GM23338 (cell line): ENCODE results near the gene OR10D3. TPM values are rescaled to one million over a fixed set of nuclear protein-coding genes. Genes with fewer than 3 reads are reported as not detected.
A peak's percentile ranks its signal among the peaks of the same experiment; 100 is the strongest.

Experiments used
- ATAC-seq: fragments of 200-7000 bp; cut with Tn5 transposase; 3 replicates; pipeline ENCODE4 v1.9.1; 2020
- DNase-seq: peaks from one replicate; pipeline ENCODE4 v3.0.0-alpha.2; 2015; ENCODE audit warnings: low spot score
- H2AFZ ChIP-seq: fragments of 200-600 bp; sonication (generic); 2 replicates; pipeline ENCODE4 v1.8.0; 2016; ENCODE audit warnings: antibody characterized with exemption, mild to moderate bottlenecking, moderate library complexity
- H3F3A ChIP-seq: fragments of 200-600 bp; sonication (generic); replicated peaks from 2 replicates; pipeline ENCODE4 v1.8.0; 2017; ENCODE audit warnings: antibody characterized with exemption, mixed run types, low read depth
- H3K27ac ChIP-seq: fragments of 200-600 bp; sonication (generic); 2 replicates; pipeline ENCODE4 v1.6.1; 2016; ENCODE audit warnings: low read depth
- H3K27me3 ChIP-seq: fragments of 200-600 bp; sonication (generic); 2 replicates; pipeline ENCODE4 v1.8.0; 2016; ENCODE audit warnings: mild to moderate bottlenecking, mixed run types, moderate library complexity; ENCODE audit not compliant: insufficient read depth
- H3K36me3 ChIP-seq: fragments of 200-600 bp; sonication (generic); 2 replicates; pipeline ENCODE4 v1.8.0; 2016; ENCODE audit warnings: mild to moderate bottlenecking; ENCODE audit not compliant: insufficient read depth
- H3K4me1 ChIP-seq: fragments of 200-600 bp; sonication (generic); 2 replicates; pipeline ENCODE4 v1.8.0; 2016; ENCODE audit warnings: mild to moderate bottlenecking, moderate library complexity; ENCODE audit not compliant: insufficient read depth
- H3K4me2 ChIP-seq: fragments of 200-600 bp; sonication (generic); 2 replicates; pipeline ENCODE4 v1.7.1; 2017; ENCODE audit warnings: mixed run types
- H3K4me3 ChIP-seq: fragments of 200-600 bp; sonication (generic); 2 replicates; pipeline ENCODE4 v1.6.1; 2016; ENCODE audit warnings: mixed run types
- H3K79me2 ChIP-seq: fragments of 200-600 bp; sonication (generic); replicated peaks from 2 replicates; pipeline ENCODE4 v1.8.0; 2017; ENCODE audit warnings: mild to moderate bottlenecking; ENCODE audit not compliant: insufficient read depth
- H3K9me2 ChIP-seq: fragments of 200-600 bp; sonication (generic); 2 replicates; pipeline ENCODE4 v1.8.0; 2017; ENCODE audit not compliant: insufficient read depth
- H4K20me1 ChIP-seq: fragments of 200-600 bp; sonication (generic); replicated peaks from 2 replicates; pipeline ENCODE4 v1.8.0; 2017; ENCODE audit warnings: mild to moderate bottlenecking; ENCODE audit not compliant: insufficient read depth
- H3K27ac Mint-ChIP-seq: 2 replicates; pipeline ENCODE4 v1.8.0; 2020; ENCODE audit warnings: inconsistent platforms, mild to moderate bottlenecking, moderate library complexity, mixed read lengths
- H3K27me3 Mint-ChIP-seq: 3 replicates; pipeline ENCODE4 v1.8.0; 2022; ENCODE audit warnings: low read depth, mild to moderate bottlenecking, moderate library complexity, mixed read lengths, inconsistent platforms; ENCODE audit not compliant: insufficient read depth, poor library complexity
- H3K36me3 Mint-ChIP-seq: 3 replicates; pipeline ENCODE4 v1.8.0; 2021; ENCODE audit warnings: low read depth, mild to moderate bottlenecking, inconsistent platforms, moderate library complexity, mixed read lengths
- H3K4me1 Mint-ChIP-seq: 3 replicates; pipeline ENCODE4 v1.8.0; 2020; ENCODE audit warnings: mild to moderate bottlenecking, inconsistent platforms, mixed read lengths
- H3K4me3 Mint-ChIP-seq: 3 replicates; pipeline ENCODE4 v1.8.0; 2021; ENCODE audit warnings: moderate library complexity, mild to moderate bottlenecking, inconsistent platforms, mixed read lengths
- H3K9me3 Mint-ChIP-seq: 3 replicates; pipeline ENCODE4 v1.8.0; 2020; ENCODE audit warnings: moderate library complexity, mild to moderate bottlenecking, inconsistent platforms, mixed read lengths
- EZH2 ChIP-seq: fragments of 200-600 bp; sonication (generic); IDR thresholded peaks from one replicate; pipeline ENCODE4 v1.8.0; 2017; ENCODE audit warnings: antibody characterized with exemption, mild to moderate bottlenecking, low read depth; ENCODE audit not compliant: unreplicated experiment
- EZH2phosphoT487 ChIP-seq: fragments of 200-600 bp; sonication (generic); IDR thresholded peaks from one replicate; pipeline ENCODE4 v1.8.1; 2018; ENCODE audit warnings: antibody characterized with exemption; ENCODE audit not compliant: unreplicated experiment
- JUNB ChIP-seq: IDR thresholded peaks from one replicate; pipeline ENCODE4 v1.6.1; 2016; ENCODE audit warnings: antibody characterized with exemption; ENCODE audit not compliant: unreplicated experiment
- NANOG ChIP-seq: IDR thresholded peaks from 2 replicates; pipeline ENCODE4 v1.6.1; 2016; ENCODE audit warnings: antibody characterized with exemption, borderline replicate concordance
- POLR2AphosphoS5 ChIP-seq: IDR thresholded peaks from 2 replicates; pipeline ENCODE4 v1.6.1; 2016; ENCODE audit warnings: antibody characterized with exemption, low read depth
- REST ChIP-seq: IDR thresholded peaks from one replicate; pipeline ENCODE4 v1.6.1; 2018; ENCODE audit warnings: antibody characterized with exemption; ENCODE audit not compliant: unreplicated experiment
- STAT1 ChIP-seq: IDR thresholded peaks from one replicate; pipeline ENCODE4 v1.6.1; 2016; ENCODE audit warnings: antibody characterized with exemption; ENCODE audit not compliant: unreplicated experiment
- ZNF114 ChIP-seq: fragments of 250-450 bp; sonication (Bioruptor Pico); IDR thresholded peaks from 2 replicates; pipeline ENCODE4 v1.5.0; 2020; ENCODE audit warnings: mild to moderate bottlenecking, moderate library complexity
- ZNF331 ChIP-seq: fragments of 250-450 bp; sonication (Bioruptor Pico); IDR thresholded peaks from 2 replicates; pipeline ENCODE4 v1.5.0; 2020; ENCODE audit warnings: low read depth, mild to moderate bottlenecking, moderate library complexity
- ZNF462 ChIP-seq: fragments of 250-450 bp; sonication (Bioruptor Pico); IDR thresholded peaks from 2 replicates; pipeline ENCODE4 v1.5.0; 2020; ENCODE audit warnings: mild to moderate bottlenecking, moderate library complexity
- polyA plus RNA-seq: library from polyadenylated mRNA; unstranded; fragments of >200 nt; fragmentation: Nextera tagmentation; extraction: Ambion mirVana; gene quantifications from 2 replicates; pipeline ENCODE4 v1.2.1, GENCODE V29; 2016
- total RNA-seq: library from RNA; depleted of rRNA; stranded (reverse); fragments of >200 nt; shearing (Covaris generic); gene quantifications from 2 replicates; pipeline ENCODE4 v1.2.3, GENCODE V29; 2014
- TF ChIP-seq, protein P1 (sequence below): IDR thresholded peaks from 2 replicates; pipeline ENCODE4 v1.6.1; 2016; ENCODE audit warnings: antibody characterized with exemption

Gene OR10D3
- total and polyA plus RNA-seq, 2 experiments from 2014 or later: not detected

DNA sequence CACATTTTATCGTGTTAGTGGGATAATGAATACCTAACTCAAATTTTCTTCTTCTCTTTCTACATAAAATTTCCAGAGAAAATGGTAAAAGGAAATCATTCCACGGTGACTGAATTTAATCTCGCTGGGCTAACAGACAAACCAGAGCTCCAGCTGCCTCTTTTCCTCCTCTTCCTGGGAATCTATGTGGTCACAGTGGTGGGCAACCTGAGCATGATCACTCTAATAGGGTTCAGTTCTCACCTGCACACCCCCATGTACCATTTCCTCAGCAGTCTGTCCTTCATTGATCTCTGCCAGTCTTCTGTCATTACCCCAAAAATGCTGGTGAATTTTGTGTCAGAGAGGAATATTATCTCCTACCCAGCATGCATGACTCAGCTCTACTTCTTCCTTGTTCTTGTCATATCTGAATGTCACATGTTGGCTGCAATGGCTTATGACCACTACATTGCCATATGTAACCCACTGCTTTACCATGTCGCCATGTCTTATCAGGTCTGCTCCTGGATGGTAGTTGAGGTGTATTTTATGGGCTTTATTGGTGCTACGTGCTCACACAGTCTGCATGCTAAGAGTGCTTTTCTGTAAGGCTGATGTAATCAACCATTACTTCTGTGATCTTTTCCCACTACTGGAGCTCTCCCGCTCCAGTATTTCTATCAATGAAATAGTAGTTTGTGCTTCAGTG is 24.1 kb downstream of the OR10D3 start:
- H3K9me2 ChIP-seq: no peaks in the 10 kb centered on the region
- H3K4me1 ChIP-seq: no peaks in the 10 kb centered on the region
- no peak overlapping the region for H3K4me3 ChIP-seq
- H3K79me2 ChIP-seq: no peaks in the 10 kb centered on the region
- peak overlapping the region; percentile 8; the same call in 1 of the 2 replicates for H3K27ac Mint-ChIP-seq
- H3K27ac ChIP-seq: no peak overlapping the region
- no peaks in the 10 kb centered on the region for H4K20me1 ChIP-seq
- no peaks in the 10 kb centered on the region for H3F3A ChIP-seq
- no peaks in the 10 kb centered on the region for H3K36me3 Mint-ChIP-seq
- no peak overlapping the region for H2AFZ ChIP-seq
- no peak for TF ChIP-seq JUNB
- TF ChIP-seq, protein P1, sequence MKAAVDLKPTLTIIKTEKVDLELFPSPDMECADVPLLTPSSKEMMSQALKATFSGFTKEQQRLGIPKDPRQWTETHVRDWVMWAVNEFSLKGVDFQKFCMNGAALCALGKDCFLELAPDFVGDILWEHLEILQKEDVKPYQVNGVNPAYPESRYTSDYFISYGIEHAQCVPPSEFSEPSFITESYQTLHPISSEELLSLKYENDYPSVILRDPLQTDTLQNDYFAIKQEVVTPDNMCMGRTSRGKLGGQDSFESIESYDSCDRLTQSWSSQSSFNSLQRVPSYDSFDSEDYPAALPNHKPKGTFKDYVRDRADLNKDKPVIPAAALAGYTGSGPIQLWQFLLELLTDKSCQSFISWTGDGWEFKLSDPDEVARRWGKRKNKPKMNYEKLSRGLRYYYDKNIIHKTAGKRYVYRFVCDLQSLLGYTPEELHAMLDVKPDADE: no peak
- no peak for TF ChIP-seq ZNF462
- no peak for TF ChIP-seq EZH2phosphoT487
- no peak for TF ChIP-seq POLR2AphosphoS5
- no peak for TF ChIP-seq STAT1
- TF ChIP-seq ZNF331 (CRISPR knock-in tag): no peak
- TF ChIP-seq NANOG: no peak
- TF ChIP-seq REST: no peak
- TF ChIP-seq EZH2: no peak
- no peak for TF ChIP-seq ZNF114 (CRISPR knock-in tag)
- H3K27me3 Mint-ChIP-seq: no peaks in the 10 kb centered on the region
- H3K9me3 Mint-ChIP-seq: no peaks in the 10 kb centered on the region
- no peak overlapping the region for H3K4me3 Mint-ChIP-seq
- H3K4me2 ChIP-seq: no peak overlapping the region
- DNase-seq (no peak), ATAC-seq (no peak)
- no peaks in the 10 kb centered on the region for H3K4me1 Mint-ChIP-seq
- H3K27me3 ChIP-seq: no peaks in the 10 kb centered on the region
- H3K36me3 ChIP-seq: no peaks in the 10 kb centered on the region
